Duodenal mucosa (tissue), 2 donors: Measurements from ENCODE around the gene CRAT.

Source experiments
- H3K27ac ChIP-seq: one replicate; pipeline ENCODE4 v1.7.0; 2013; ENCODE audit warnings: low read depth, low read length
- H3K27me3 ChIP-seq, 2 donors: one replicate each; pipeline ENCODE4 v1.7.0; 2013; ENCODE audit warnings: low read length in 2 of 2, control low read depth in 1 of 2; ENCODE audit not compliant: insufficient read depth in 2 of 2, control insufficient read depth in 1 of 2
- H3K36me3 ChIP-seq, 2 donors: one replicate each; pipeline ENCODE4 v1.7.0; 2013; ENCODE audit warnings: low read length in 2 of 2, control low read depth in 1 of 2; ENCODE audit not compliant: insufficient read depth in 2 of 2, control insufficient read depth in 1 of 2
- H3K4me1 ChIP-seq, 2 donors: one replicate each; pipeline ENCODE4 v1.7.0; 2013; ENCODE audit warnings: low read length in 2 of 2, control low read depth in 1 of 2; ENCODE audit not compliant: insufficient read depth in 2 of 2, control insufficient read depth in 1 of 2
- H3K4me3 ChIP-seq, 2 donors: one replicate each; pipeline ENCODE4 v1.7.0; 2013; ENCODE audit warnings: low read length in 2 of 2, low read depth in 1 of 2
- H3K9ac ChIP-seq, 2 donors: one replicate each; pipeline ENCODE4 v1.7.0; 2013; ENCODE audit warnings: low read length in 2 of 2, low read depth in 1 of 2
- H3K9me3 ChIP-seq, 2 donors: one replicate each; pipeline ENCODE4 v1.7.0; 2013; ENCODE audit warnings: low read length in 2 of 2, control low read depth in 1 of 2; ENCODE audit not compliant: control insufficient read depth in 1 of 2

The CRAT gene

DNA sequence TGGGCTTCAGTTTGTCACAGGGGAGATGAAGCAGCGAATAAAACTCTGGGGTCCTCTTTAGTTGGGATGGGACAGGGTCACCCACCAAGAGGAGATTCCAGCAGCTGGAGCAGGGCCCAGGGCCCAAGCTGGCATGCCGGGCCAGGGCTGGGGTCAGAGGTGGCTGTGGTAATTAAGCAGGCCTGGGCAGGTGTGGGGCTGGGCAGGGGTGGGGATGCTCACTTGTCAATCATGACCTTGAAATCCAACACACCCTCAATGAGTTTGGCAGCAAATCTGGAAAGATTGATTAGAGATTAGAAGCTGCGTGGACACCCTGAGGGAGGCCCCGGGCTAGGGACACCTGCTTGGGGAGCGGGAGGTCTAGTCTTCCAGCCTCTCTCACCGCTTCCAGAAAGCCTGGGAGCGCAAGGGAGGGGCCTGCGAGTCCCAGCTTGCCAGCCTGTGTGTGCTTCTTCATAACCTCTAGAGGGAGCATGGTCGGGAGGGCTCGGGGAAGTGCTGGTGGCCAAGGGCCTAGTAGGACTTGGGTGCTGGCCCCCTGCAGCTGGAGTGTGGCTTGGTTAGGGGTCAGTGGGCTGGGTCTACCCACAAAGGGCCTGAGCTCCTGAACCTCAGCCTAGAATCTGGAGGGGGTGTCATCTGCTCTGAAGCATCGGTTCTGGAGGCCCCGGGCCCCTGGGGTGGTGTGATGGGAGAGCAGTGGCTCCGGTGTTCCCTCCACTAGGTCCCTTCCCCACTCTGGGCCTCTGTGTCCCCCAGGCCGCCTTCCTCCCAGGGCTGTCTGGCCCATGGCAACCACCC lies 7.6 kb downstream of the CRAT start:
- no peak overlapping the region for H3K9ac ChIP-seq
- peaks cover 5 to 6% of the 10 kb centered on the region in 2 donors for H3K4me1 ChIP-seq
- no peaks in the 10 kb centered on the region for H3K27me3 ChIP-seq
- H3K4me3 ChIP-seq, result no peak overlapping the region
- H3K36me3 ChIP-seq, result peaks cover 0 to 37% of the 10 kb centered on the region in 2 donors
- H3K9me3 ChIP-seq, result no peaks in the 10 kb centered on the region
- H3K27ac ChIP-seq, result no peak overlapping the region

GRCh38 chr9:129102095-129102525 lies 8.5 kb downstream of the CRAT start:
- Histone ChIP-seq H3K36me3 (peaks cover 0 to 37% of the 10 kb centered on the region in 2 donors), H3K9ac (no peak overlapping the region)

DNA sequence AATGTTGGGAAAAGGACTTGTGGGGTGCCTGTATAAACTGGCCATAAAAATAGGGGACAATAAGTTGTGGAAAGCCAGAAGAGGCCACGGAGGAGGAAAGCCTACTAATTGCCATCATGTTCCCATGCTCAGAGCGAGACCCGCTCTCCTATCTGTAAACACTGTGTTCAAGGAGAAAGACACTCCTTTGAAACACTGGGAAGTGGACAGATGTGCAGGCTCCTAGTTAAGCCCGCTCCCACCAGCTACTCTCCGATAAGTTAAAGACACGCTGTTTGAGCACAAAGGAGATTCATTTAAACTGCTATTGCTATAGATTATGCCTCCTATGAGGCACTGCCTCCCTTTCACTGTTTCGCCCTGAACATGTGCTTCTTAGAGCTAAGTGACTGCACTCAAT lies 9.3 kb downstream of the CRAT start:
- Histone ChIP-seq H3K4me3 (no peak overlapping the region), H3K27me3 (no peaks in the 10 kb centered on the region), H3K4me1 (peaks cover 5 to 6% of the 10 kb centered on the region in 2 donors), H3K9ac (no peak overlapping the region), H3K9me3 (no peaks in the 10 kb centered on the region), H3K36me3 (peaks cover 0 to 39% of the 10 kb centered on the region in 2 donors), H3K27ac (no peak overlapping the region)

More at GRCh38 chr9:129102095-129102525, 8.5 kb downstream of the CRAT start:
- no peaks in the 10 kb centered on the region for H3K9me3 ChIP-seq
- H3K4me3 ChIP-seq, result no peak overlapping the region
- H3K27me3 ChIP-seq, result no peaks in the 10 kb centered on the region
- H3K27ac ChIP-seq, result no peak overlapping the region
- H3K4me1 ChIP-seq, result peaks cover 5 to 6% of the 10 kb centered on the region in 2 donors

GRCh38 chr9:129100383-129101169 lies 10.0 kb downstream of the CRAT start:
- H3K4me1 ChIP-seq, result peaks cover 5 to 6% of the 10 kb centered on the region in 2 donors
- H3K4me3 ChIP-seq, result no peak overlapping the region
- H3K9me3 ChIP-seq, result no peaks in the 10 kb centered on the region
- H3K27me3 ChIP-seq, result no peaks in the 10 kb centered on the region
- H3K36me3 ChIP-seq, result peaks cover 0 to 40% of the 10 kb centered on the region in 2 donors
- no peak overlapping the region for H3K9ac ChIP-seq
- H3K27ac ChIP-seq, result no peak overlapping the region

GRCh38 chr9:129098328-129098727 lies 12.3 kb downstream of the CRAT start:
- Histone ChIP-seq H3K4me3 (no peak overlapping the region), H3K36me3 (peaks cover 0 to 50% of the 10 kb centered on the region in 2 donors), H3K4me1 (peaks cover 3 to 5% of the 10 kb centered on the region in 2 donors), H3K9ac (no peak overlapping the region), H3K9me3 (no peaks in the 10 kb centered on the region), H3K27ac (no peak overlapping the region), H3K27me3 (no peaks in the 10 kb centered on the region)

- H3K36me3 ChIP-seq, result peaks cover 0 to 50% of the 10 kb centered on the region in 2 donors
- no peak overlapping the region for H3K9ac ChIP-seq
- no peaks in the 10 kb centered on the region for H3K4me1 ChIP-seq
- H3K4me3 ChIP-seq, result no peak overlapping the region
- no peaks in the 10 kb centered on the region for H3K9me3 ChIP-seq
- no peak overlapping the region for H3K27ac ChIP-seq
- H3K27me3 ChIP-seq, result no peaks in the 10 kb centered on the region
Measured at GRCh38 chr9:129097671-129098306, 12.8 kb downstream of the CRAT start.

DNA sequence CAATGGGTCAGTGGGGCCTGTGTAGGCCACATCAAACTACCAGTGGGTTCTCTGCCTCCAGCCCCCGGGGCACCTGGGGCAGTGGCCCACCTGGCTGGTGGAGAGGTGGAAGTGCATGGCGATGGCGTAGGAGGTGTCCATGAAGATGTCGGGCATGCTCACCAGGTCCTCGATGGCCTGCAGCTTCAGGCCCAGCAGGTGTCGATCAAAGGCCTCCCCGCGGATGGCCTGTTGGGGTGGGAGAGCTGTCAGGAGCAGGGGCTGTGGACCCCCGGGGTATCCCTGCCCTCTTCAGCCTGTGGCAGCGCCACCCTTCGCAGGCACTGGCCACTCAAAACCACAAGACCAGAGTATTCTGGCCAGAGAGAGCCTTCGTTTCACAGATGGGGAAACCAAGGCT lies 14.7 kb downstream of the CRAT start:
- H3K9me3 ChIP-seq, result no peaks in the 10 kb centered on the region
- H3K36me3 ChIP-seq, result peaks cover 0 to 47% of the 10 kb centered on the region in 2 donors

GRCh38 chr9:129095170-129095667 lies 15.4 kb downstream of the CRAT start:
- H3K4me3 ChIP-seq, result no peak overlapping the region
- H3K4me1 ChIP-seq, result no peaks in the 10 kb centered on the region
- H3K9ac ChIP-seq, result no peak overlapping the region
- H3K27ac ChIP-seq, result no peak overlapping the region
- no peaks in the 10 kb centered on the region for H3K27me3 ChIP-seq
- no peaks in the 10 kb centered on the region for H3K9me3 ChIP-seq
- peaks cover 0 to 48% of the 10 kb centered on the region in 2 donors for H3K36me3 ChIP-seq

More for the DNA sequence above, 14.7 kb downstream of the CRAT start:
- Histone ChIP-seq H3K4me1 (no peaks in the 10 kb centered on the region), H3K4me3 (no peak overlapping the region), H3K9ac (no peak overlapping the region), H3K27me3 (no peaks in the 10 kb centered on the region), H3K27ac (no peak overlapping the region)

GRCh38 chr9:129094387-129095169 lies 16.0 kb downstream of the CRAT start:
- Histone ChIP-seq H3K36me3 (peaks cover 1 to 49% of the 10 kb centered on the region in 2 donors), H3K4me3 (no peak overlapping the region), H3K4me1 (no peaks in the 10 kb centered on the region), H3K27me3 (no peaks in the 10 kb centered on the region), H3K9ac (no peak overlapping the region), H3K27ac (no peak overlapping the region), H3K9me3 (no peaks in the 10 kb centered on the region)
